K562 (cell line): ENCODE data around the gene CLEC4D. TPM values are rescaled to one million over a fixed set of nuclear protein-coding genes. Genes with fewer than 3 reads are reported as not detected.
"Not testable (repeated sequence)": the region's sequence is repeated elsewhere in the genome, so short reads cannot be mapped to it uniquely, and the experiment has no call there.

ENCODE experiments used
- ATAC-seq: fragments of 200-7000 bp; cut with Tn5 transposase; 3 replicates; pipeline ENCODE4 v1.9.1; 2020; ENCODE audit warnings: moderate library complexity
- BruUV-seq: library from RNA; stranded (reverse); fragments of 400-500 nt; replicated peaks from 2 replicates; lab custom pipeline; 2021; lab: Mats Ljungman, UMichigan
- CTCF ChIA-PET: fragments of 300-600 bp; formaldehyde crosslinking; extraction: SDS; loops from one replicate; lab custom pipeline; 2021; ENCODE audit warnings: low intra/inter-chr PET ratio; lab: Yijun Ruan, JAX
- POLR2A ChIA-PET: fragments of 300-600, 350-650 bp; sonication (Branson Sonifier 250); formaldehyde crosslinking; extraction: SDS; loops from one replicate; lab custom pipeline; 2021; ENCODE audit warnings: antibody characterized with exemption, inconsistent platforms; lab: Yijun Ruan, JAX
- DNase-seq, 4 experiments: peaks; one replicate each; pipeline versions ENCODE4 v3.0.0 to v3.0.0-alpha.2; 2011 to 2018; ENCODE audit warnings: low spot score in 3 of 4, mixed read lengths in 3 of 4; ENCODE audit errors: extremely low read depth in 1 of 4
- FAIRE-seq: peaks from 2 replicates; lab custom pipeline; 2011; peaks lifted over from hg19 to GRCh38; lab: Jason Lieb, UNC
- H2AFZ ChIP-seq: 2 replicates; pipeline ENCODE4 v1.6.0; 2011; ENCODE audit warnings: low read depth, low read length, control low read depth, inconsistent platforms
- H3K27ac ChIP-seq: fragments of 200-600 bp; 3 replicates; pipeline ENCODE4 v1.8.0; 2011; ENCODE audit warnings: low read depth, mild to moderate bottlenecking, control low read depth, inconsistent platforms, low read length, moderate library complexity, mixed read lengths; ENCODE audit errors: extremely low read depth
- H3K27me3 ChIP-seq, 2 experiments: fragments of 300-600 bp in 1 of 2; 2 replicates in 1 of 2; 3 replicates in 1 of 2; pipeline versions ENCODE4 v1.6.0 to v1.8.0; 2011; ENCODE audit warnings: inconsistent platforms in 2 of 2, low read length in 2 of 2, mild to moderate bottlenecking in 1 of 2, mixed read lengths in 1 of 2, moderate library complexity in 1 of 2; ENCODE audit not compliant: control insufficient read depth in 2 of 2, insufficient read depth in 2 of 2
- H3K36me3 ChIP-seq: fragments of 300-600 bp; 3 replicates; pipeline ENCODE4 v1.8.0; 2011; ENCODE audit warnings: mild to moderate bottlenecking, low read length, inconsistent platforms; ENCODE audit not compliant: control insufficient read depth, insufficient read depth
- H3K4me1 ChIP-seq, 2 experiments: fragments of 200-600 bp in 1 of 2; replicated peaks in 1 of 2; 2 replicates in 1 of 2; 3 replicates in 1 of 2; pipeline versions ENCODE4 v1.5.1 to v1.8.0; 2011; ENCODE audit warnings: inconsistent platforms in 2 of 2, low read length in 2 of 2, mild to moderate bottlenecking in 1 of 2, mixed read lengths in 1 of 2, moderate library complexity in 1 of 2; ENCODE audit not compliant: control insufficient read depth in 2 of 2, insufficient read depth in 2 of 2
- H3K4me2 ChIP-seq: 2 replicates; pipeline ENCODE4 v1.6.1; 2011; ENCODE audit warnings: low read length, control low read depth, inconsistent platforms, mixed read lengths; ENCODE audit not compliant: insufficient read depth
- H3K4me3 ChIP-seq: fragments of 200-600 bp; sonication (generic), shearing (Covaris generic); 2 replicates; pipeline ENCODE4 v1.5.1; 2016; ENCODE audit warnings: control low read depth, inconsistent platforms
- H3K79me2 ChIP-seq: fragments of 200-600 bp; 3 replicates; pipeline ENCODE4 v1.8.0; 2011; ENCODE audit warnings: low read length, inconsistent platforms; ENCODE audit not compliant: control insufficient read depth, insufficient read depth
- H3K9ac ChIP-seq, 2 experiments: 2 replicates each; pipeline versions ENCODE4 v1.6.0 to v1.6.1; 2011; ENCODE audit warnings: low read depth in 2 of 2, low read length in 2 of 2, control low read depth in 1 of 2, inconsistent platforms in 1 of 2, mild to moderate bottlenecking in 1 of 2, mixed read lengths in 1 of 2; ENCODE audit not compliant: insufficient read depth in 1 of 2
- H3K9me1 ChIP-seq: one replicate; pipeline ENCODE4 v1.6.0; 2011; ENCODE audit warnings: inconsistent platforms, mild to moderate bottlenecking, low read length, moderate library complexity; ENCODE audit not compliant: control insufficient read depth, insufficient read depth
- H3K9me3 ChIP-seq: replicated peaks from 2 replicates; pipeline ENCODE4 v1.5.1; 2011; ENCODE audit warnings: low read depth, low read length, inconsistent platforms; ENCODE audit not compliant: control insufficient read depth, insufficient read depth
- H4K20me1 ChIP-seq: replicated peaks from 2 replicates; pipeline ENCODE4 v1.6.1; 2011; ENCODE audit warnings: low read length, inconsistent platforms, mixed read lengths; ENCODE audit not compliant: control insufficient read depth, insufficient read depth
- ATF7 ChIP-seq: fragments of 450-650 bp; IDR thresholded peaks from 2 replicates; pipeline ENCODE4 v1.7.1; 2014; ENCODE audit warnings: mild to moderate bottlenecking, moderate library complexity
- CREM ChIP-seq: IDR thresholded peaks from 2 replicates; pipeline ENCODE4 v1.6.1; 2014; ENCODE audit warnings: antibody characterized with exemption, low read depth
- ETV6 ChIP-seq, 3 experiments: fragments of 150-350 bp in 1 of 3; sonication (generic) in 1 of 3; formaldehyde crosslinking in 1 of 3; IDR thresholded peaks; 2 replicates each; pipeline versions ENCODE4 v1.6.1 to v1.8.0; 2014 to 2022; ENCODE audit warnings: borderline replicate concordance in 2 of 3, low read depth in 2 of 3, antibody characterized with exemption in 1 of 3, low read length in 1 of 3, mild to moderate bottlenecking in 1 of 3, missing genetic modification reagents in 1 of 3
- RAD21 ChIP-seq, 2 experiments: fragments of 250-450 bp in 1 of 2; fragments of 450-650 bp in 1 of 2; sonication (Bioruptor Pico) in 1 of 2; formaldehyde crosslinking in 1 of 2; IDR thresholded peaks in 1 of 2; conservative IDR thresholded peaks in 1 of 2; 2 replicates each; pipeline versions ENCODE4 v1.4.0 to v1.8.0; 2020 to 2022; ENCODE audit warnings: mild to moderate bottlenecking in 2 of 2, moderate library complexity in 1 of 2
- SPI1 ChIP-seq: IDR thresholded peaks from 2 replicates; pipeline ENCODE4 v1.6.1; 2011; ENCODE audit warnings: low read depth, low read length, control low read depth, borderline replicate concordance
- WGBS: fragments of 100-300 bp; shearing (Covaris generic); methylation state at CpG from one replicate; pipeline ENCODE4 v1.1.6; 2016; ENCODE audit warnings: low coverage, mixed read lengths; ENCODE audit not compliant: insufficient coverage; ENCODE audit errors: missing lambda C conversion rate; 5-methylcytosine and 5-hydroxymethylcytosine counted together
- in situ Hi-C: fragments of 300-500 bp; cut with MboI; formaldehyde crosslinking; loops from 4 replicates; pipeline ENCODE4 v1.15.0; 2018; ENCODE audit warnings: inconsistent platforms, mixed read lengths
- intact Hi-C: fragments of 100-400 bp; cut with micrococcal nuclease; formaldehyde crosslinking; loops from 2 replicates; pipeline ENCODE4 v1.14.2; 2022
- polyA plus RNA-seq, 8 experiments: library from polyadenylated mRNA; depleted of rRNA in 4 of 8; stranded (reverse) in 5 of 8; unstranded in 3 of 8; fragments of >200 nt; fragmentation: Nextera tagmentation in 2 of 8; fragmentation: Illumina TruSeq in 1 of 8; extraction: Ambion mirVana in 2 of 8; extraction: Trizol in 1 of 8; gene quantifications; 2 replicates each; pipeline versions ENCODE4 v1.2.1 to v1.2.3, GENCODE V29; 2011 to 2014; ENCODE audit warnings: inconsistent platforms in 1 of 8, missing spikeins in 1 of 8
- total RNA-seq, 7 experiments: library from RNA; depleted of rRNA in 6 of 7; stranded (reverse); fragments of >200 nt in 6 of 7; fragmentation: Illumina TruSeq in 2 of 7; extraction: Trizol in 2 of 7; gene quantifications; 2 replicates each; pipeline versions ENCODE4 v1.2.1 to v1.2.3, GENCODE V29; 2011 to 2021; ENCODE audit warnings: low replicate concordance in 1 of 7
- TF ChIP-seq, protein P1 (sequence below), 3 experiments: IDR thresholded peaks in 2 of 3; conservative IDR thresholded peaks in 1 of 3; 2 replicates each; pipeline ENCODE4 v1.5.1; 2011 to 2012; ENCODE audit warnings: low read length in 3 of 3, mild to moderate bottlenecking in 3 of 3, control low read depth in 2 of 3, improper control_type of control experiment in 1 of 3, inconsistent platforms in 1 of 3, low read depth in 1 of 3, mixed read lengths in 1 of 3, moderate library complexity in 1 of 3; ENCODE audit not compliant: insufficient read depth in 2 of 3

Gene CLEC4D
- total and polyA plus RNA-seq, 9 of the 15 experiments (the other 6 are each of a cell fraction or from before 2014, with no cell fraction given), result not detected

DNA sequence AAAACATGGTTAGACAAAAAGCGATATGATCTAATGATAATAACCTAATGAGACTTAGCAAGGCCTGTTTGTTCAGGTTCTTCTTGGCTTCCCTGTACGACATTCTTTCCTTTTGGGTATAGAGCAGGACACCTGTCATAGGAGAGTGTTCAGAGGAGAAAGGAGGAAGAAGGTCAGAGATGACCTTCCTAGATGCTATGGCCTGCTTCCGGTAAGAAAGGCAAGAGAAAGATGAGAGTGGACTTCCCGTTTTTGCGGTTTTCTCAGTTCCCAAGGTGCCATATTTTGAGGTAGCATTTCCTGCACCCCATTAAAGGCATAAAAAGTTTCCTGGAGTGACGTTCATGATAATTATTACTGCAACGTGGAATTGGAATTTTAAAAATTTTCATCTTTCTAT, 18.7 kb downstream of the CLEC4D start:
- no peak overlapping the region for H3K4me2 ChIP-seq
- no peaks in the 10 kb centered on the region for H4K20me1 ChIP-seq
- no peaks in the 10 kb centered on the region for H3K9me1 ChIP-seq
- ATAC-seq (no peak), FAIRE-seq (no peak)
- BruUV-seq, result no TSS peak
- in situ Hi-C loops, result no loop called here
- no peaks in the 10 kb centered on the region for H3K4me1 ChIP-seq
- H3K27ac ChIP-seq, result no peak overlapping the region
- H3K79me2 ChIP-seq, result no peaks in the 10 kb centered on the region
- H3K27me3 ChIP-seq, result peaks cover 0 to 16% of the 10 kb centered on the region in 2 experiments; a peak in 2 of 5 replicates
- intact Hi-C loops, result no loop called here
- H2AFZ ChIP-seq, result no peak overlapping the region
- no peak overlapping the region for H3K4me3 ChIP-seq
- H3K9ac ChIP-seq, result no peak overlapping the region
- 0% methylated on average over 5 of the region's 7 CpGs for WGBS
- TF ChIP-seq SPI1 (peak; percentile 62; the same call in 1 of the 2 replicates), ETV6 (IDR thresholded peaks at IDR 0.05; ENCODE audit: borderline replicate concordance in 1 of 2, low read depth in 2 of 2, low read length in 1 of 2) (0 out of 4 replicates have a peak, but pooled peaks of 1 of the 2 experiments have one; percentile 35), ETV6 (CRISPR knock-in tag; IDR thresholded peaks at IDR 0.05; ENCODE audit: borderline replicate concordance) (no peak), ATF7 (no peak)
- TF ChIP-seq, all 486 proteins: peak for 2
- Histone ChIP-seq H3K9me3 (no peaks in the 10 kb centered on the region), H3K36me3 (no peaks in the 10 kb centered on the region)
- ChIA-PET POLR2A (no interaction called here), CTCF (no interaction called here)
- DNase-seq, result no peak

GRCh38 chr12:8537820-8538219, 24.5 kb downstream of the CLEC4D start:
- intact Hi-C loops, H3K9ac ChIP-seq, FAIRE-seq, H3K4me1 ChIP-seq, H2AFZ ChIP-seq, H3K4me3 ChIP-seq, in situ Hi-C loops, H3K4me2 ChIP-seq, POLR2A ChIA-PET, H3K9me1 ChIP-seq, H3K27me3 ChIP-seq: not testable (repeated sequence)
- peak in 1 of 4 experiments; percentile 22 for DNase-seq
- WGBS, result 2% methylated on average over 13 of the region's 16 CpGs
- TF ChIP-seq ATF7 (0 out of 2 replicates have a peak, but pooled peaks have one; percentile 14), CREM (peak; percentile 49; the same call in 1 of the 2 replicates), RAD21 (CRISPR knock-in tag; conservative IDR thresholded peaks at IDR 0.05 in 1 of 2, IDR thresholded peaks at IDR 0.05 in 1 of 2) (peak in 1 of 2 experiments; percentile 34; a peak in 2 of 4 replicates)
- TF ChIP-seq, protein P1, sequence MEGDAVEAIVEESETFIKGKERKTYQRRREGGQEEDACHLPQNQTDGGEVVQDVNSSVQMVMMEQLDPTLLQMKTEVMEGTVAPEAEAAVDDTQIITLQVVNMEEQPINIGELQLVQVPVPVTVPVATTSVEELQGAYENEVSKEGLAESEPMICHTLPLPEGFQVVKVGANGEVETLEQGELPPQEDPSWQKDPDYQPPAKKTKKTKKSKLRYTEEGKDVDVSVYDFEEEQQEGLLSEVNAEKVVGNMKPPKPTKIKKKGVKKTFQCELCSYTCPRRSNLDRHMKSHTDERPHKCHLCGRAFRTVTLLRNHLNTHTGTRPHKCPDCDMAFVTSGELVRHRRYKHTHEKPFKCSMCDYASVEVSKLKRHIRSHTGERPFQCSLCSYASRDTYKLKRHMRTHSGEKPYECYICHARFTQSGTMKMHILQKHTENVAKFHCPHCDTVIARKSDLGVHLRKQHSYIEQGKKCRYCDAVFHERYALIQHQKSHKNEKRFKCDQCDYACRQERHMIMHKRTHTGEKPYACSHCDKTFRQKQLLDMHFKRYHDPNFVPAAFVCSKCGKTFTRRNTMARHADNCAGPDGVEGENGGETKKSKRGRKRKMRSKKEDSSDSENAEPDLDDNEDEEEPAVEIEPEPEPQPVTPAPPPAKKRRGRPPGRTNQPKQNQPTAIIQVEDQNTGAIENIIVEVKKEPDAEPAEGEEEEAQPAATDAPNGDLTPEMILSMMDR (IDR thresholded peaks at IDR 0.05 in 2 of 3, conservative IDR thresholded peaks at IDR 0.05 in 1 of 3; ENCODE audit: insufficient read depth in 2 of 3, low read depth in 1 of 3, low read length in 3 of 3), result peak; percentile 33 to 51 (median 37); a peak in 3 of 6 replicates
- TF ChIP-seq, all 486 proteins: peak for 4; not testable (repeated sequence) for 482
- ATAC-seq, H4K20me1 ChIP-seq, H3K27ac ChIP-seq, H3K79me2 ChIP-seq, CTCF ChIA-PET, BruUV-seq, H3K36me3 ChIP-seq, H3K9me3 ChIP-seq: not testable (repeated sequence)
